GM21825 (cell line): ENCODE data around the gene G3BP1.
"Not testable (repeated sequence)": the region's sequence is repeated elsewhere in the genome, so short reads cannot be mapped to it uniquely, and the experiment has no call there.

Experiments used
- ATAC-seq: cut with Tn5 transposase; IDR thresholded peaks from one replicate; pipeline ENCODE4 v1.9.1; 2021; ENCODE audit warnings: mild to moderate bottlenecking, moderate library complexity; ENCODE audit not compliant: unreplicated experiment

Gene G3BP1

GRCh38 chr5:151793358-151793757 is 21.6 kb downstream of the G3BP1 start:
- no peak for ATAC-seq

DNA sequence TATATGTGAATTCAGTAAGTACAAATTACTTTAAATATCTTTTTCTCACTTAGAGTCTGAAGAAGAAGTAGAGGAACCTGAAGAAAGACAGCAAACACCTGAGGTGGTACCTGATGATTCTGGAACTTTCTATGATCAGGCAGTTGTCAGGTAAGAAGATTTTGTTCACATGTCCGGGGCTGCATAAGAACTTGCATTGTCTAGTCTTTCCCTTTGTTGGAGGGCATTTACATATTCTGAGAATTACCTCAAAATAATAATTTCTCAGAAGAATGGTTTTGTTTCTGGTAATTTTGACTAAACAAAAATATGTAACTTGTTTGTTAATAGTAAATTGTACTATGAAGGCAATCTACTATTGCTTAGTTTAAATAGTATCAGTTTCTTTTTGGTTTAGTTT is 23.7 kb downstream of the G3BP1 start:
- no peak for ATAC-seq

- no peak for ATAC-seq
Observed at GRCh38 chr5:151798674-151799073, 26.9 kb downstream of the G3BP1 start.

DNA sequence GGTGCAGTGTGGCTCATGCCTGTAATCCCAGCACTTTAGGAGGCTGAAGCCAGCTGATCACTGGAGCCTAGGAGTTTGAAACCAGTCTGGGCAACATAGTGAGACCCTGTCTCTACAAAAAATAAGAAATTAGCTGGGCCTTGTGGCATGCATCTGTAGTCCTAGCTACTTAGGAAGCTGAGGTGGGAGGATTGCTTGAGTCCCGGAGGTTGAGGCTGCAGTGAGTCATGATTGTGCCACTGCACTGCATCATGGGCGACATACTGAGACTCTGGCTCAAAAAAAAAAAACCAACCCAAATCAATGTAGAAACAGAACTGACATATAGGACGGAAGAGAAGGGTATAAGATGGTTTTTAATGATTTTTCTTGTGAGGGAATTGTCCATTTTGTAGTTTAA is 27.7 kb downstream of the G3BP1 start:
- ATAC-seq, result no peak

- peak; percentile 58 for ATAC-seq
Observed at GRCh38 chr5:151800532-151800931, 28.8 kb downstream of the G3BP1 start.

- ATAC-seq, result no peak
Observed at GRCh38 chr5:151805414-151806223, 33.9 kb downstream of the G3BP1 start.

GRCh38 chr5:151808451-151809169 is 36.9 kb downstream of the G3BP1 start:
- no peak for ATAC-seq

GRCh38 chr5:151810449-151810848 is 38.7 kb downstream of the G3BP1 start:
- no peak for ATAC-seq

- ATAC-seq, result no peak
Observed at GRCh38 chr5:151810897-151811296, 39.1 kb downstream of the G3BP1 start.

DNA sequence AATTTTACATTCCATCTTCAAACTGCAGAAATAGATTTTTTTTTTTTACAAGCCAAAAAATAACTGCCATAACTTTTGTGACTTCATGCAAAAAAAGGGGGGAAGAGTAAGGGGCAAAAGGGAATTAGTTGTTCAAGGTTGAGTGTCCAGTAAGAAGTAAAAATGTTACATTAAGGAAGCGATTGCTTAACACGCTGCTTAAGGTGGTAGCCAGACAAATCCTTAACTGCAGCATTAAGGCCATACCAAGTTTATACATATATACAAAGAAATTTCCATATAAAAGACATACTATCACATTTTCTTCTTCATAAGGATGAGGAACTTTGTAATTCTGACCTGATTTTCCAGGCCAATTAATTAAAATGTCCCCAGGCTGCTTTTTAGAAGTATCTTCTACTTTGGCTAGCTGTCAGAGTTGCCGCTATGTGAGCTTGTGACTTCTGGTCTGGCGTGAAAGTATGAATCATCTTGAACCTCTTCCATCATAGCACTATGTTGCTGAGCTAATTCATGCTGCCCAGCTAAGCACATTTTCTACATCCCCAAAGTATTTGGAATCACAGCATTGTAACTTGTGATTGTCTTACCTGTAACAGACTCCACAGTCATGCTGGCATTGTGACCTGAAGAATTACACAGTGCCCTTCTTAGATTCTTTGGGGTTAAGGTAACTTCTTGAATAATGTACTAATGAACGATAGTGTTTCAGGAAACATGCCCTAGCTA is 40.0 kb downstream of the G3BP1 start:
- no peak for ATAC-seq

- ATAC-seq, result no peak
Observed at GRCh38 chr5:151812757-151813309, 41.1 kb downstream of the G3BP1 start.

DNA sequence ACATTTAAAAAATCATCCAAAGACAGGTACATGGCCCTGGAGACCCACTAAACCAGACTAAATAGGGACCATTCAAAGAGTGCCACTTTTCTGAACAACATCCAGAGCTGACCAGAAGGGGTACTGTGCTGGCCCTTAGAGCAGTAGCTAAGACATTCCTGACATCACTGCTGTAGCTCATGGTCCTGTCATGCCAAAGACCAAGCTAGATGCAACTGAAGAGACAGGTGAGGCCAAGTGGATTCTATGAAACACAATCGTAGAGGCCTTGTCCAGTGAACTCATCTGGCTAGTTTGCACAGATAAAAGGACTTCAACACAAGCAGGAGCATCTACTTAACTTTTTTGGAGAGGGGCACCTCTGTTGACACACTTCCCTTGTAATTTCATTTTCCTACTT is 43.3 kb downstream of the G3BP1 start:
- ATAC-seq, result no peak

GRCh38 chr5:151819830-151820229 is 48.1 kb downstream of the G3BP1 start:
- ATAC-seq, result no peak

GRCh38 chr5:151820271-151820670 is 48.5 kb downstream of the G3BP1 start:
- no peak for ATAC-seq

DNA sequence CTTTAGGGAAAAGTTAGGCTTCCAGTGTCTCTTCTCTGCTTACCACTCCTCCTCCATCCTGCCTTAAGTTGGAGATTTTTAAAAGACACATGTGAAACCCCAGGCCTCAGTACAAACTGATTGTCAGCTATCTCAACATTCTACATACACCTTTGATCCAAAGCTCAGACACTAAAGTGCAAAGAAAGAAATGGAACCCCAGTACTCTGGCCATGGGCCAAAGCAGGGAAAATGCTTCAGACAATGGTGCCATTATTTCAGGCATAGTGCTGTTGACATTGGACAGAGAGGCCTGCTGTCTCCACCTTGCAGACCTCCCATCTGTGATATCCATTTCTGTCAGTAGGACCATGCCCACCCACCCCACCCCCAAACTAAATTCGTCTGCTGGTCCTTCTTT is 49.1 kb downstream of the G3BP1 start:
- no peak for ATAC-seq

GRCh38 chr5:151822141-151822540 is 50.4 kb downstream of the G3BP1 start:
- ATAC-seq, result no peak

DNA sequence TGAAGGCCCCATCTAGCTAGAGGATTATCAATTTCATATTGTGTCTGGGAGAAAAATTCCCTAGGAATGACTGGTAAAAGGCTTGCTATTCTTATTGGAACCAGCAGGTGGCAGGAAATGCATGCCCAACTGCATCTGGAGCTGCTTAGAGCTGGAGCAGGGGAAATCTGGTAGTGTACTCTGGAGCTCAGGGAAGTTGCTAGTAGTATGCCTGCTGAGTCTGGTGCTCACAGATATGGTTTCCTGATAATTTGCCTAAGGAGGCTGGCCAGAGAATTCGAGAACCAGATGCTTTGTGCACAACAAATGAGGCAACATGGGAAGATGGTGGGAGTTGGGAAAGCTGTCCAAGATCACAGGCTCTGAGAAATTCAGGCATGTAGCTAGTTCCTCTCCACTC is 53.7 kb downstream of the G3BP1 start:
- no peak for ATAC-seq

GRCh38 chr5:151829370-151829769 is 57.6 kb downstream of the G3BP1 start:
- no peak for ATAC-seq

- ATAC-seq, result not testable (repeated sequence)
Observed at GRCh38 chr5:151832843-151833242, 61.1 kb downstream of the G3BP1 start.

GRCh38 chr5:151846765-151847164 is 75.0 kb downstream of the G3BP1 start:
- no peak for ATAC-seq

DNA sequence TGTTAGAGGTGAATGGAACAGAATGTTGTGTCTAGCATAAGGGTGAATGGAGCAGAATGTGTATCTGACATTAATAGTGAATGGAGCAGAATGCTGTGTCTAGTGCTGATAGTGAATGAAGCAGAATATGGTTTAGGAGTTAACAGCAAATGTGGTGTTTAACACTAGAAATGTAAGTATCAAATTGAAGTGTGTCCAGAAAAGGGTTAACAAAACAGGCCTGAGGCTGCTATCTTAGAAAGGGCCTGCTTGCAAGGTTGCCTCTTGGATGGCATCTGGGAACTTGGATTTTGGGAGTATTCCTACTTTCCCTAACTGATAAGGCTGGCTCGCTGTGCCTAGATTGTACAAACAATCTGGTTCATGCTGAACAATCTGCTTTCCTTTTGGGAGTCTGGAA is 76.1 kb downstream of the G3BP1 start:
- ATAC-seq, result no peak
